PC-9 (cell line): ENCODE results near the gene APOBEC2. TPM values are rescaled to one million over a fixed set of nuclear protein-coding genes. Genes with fewer than 3 reads are reported as not detected.

Experiments used
- BruUV-seq: library from RNA; stranded (reverse); fragments of 400-500 nt; replicated peaks from 2 replicates; lab custom pipeline; 2021; lab: Mats Ljungman, UMichigan
- CTCF ChIA-PET: fragments of 300-600 bp; sonication (Branson Sonifier 250); formaldehyde crosslinking; loops from one replicate; lab custom pipeline; 2022; ENCODE audit warnings: antibody characterized with exemption; lab: Charles Lee
- POLR2A ChIA-PET: fragments of 300-600 bp; sonication (Branson Sonifier 250); formaldehyde crosslinking; loops from one replicate; lab custom pipeline; 2022; ENCODE audit warnings: antibody characterized with exemption; ENCODE audit not compliant: unreplicated experiment; lab: Charles Lee
- DNase-seq, 2 experiments: peaks; one replicate each; pipeline versions ENCODE4 v3.0.0 to v3.0.0-alpha.2; 2015 to 2022; ENCODE audit warnings: mixed read lengths in 1 of 2
- H2AFZ ChIP-seq: fragments of 200-600 bp; sonication (generic); 2 replicates; pipeline ENCODE4 v1.8.1; 2017; ENCODE audit warnings: antibody characterized with exemption
- H3F3A ChIP-seq: fragments of 200-600 bp; sonication (generic); 2 replicates; pipeline ENCODE4 v1.8.1; 2017; ENCODE audit warnings: antibody characterized with exemption, mild to moderate bottlenecking, low read depth; ENCODE audit not compliant: insufficient read depth
- H3K27ac ChIP-seq: fragments of 200-600 bp; sonication (generic); 2 replicates; pipeline ENCODE4 v1.6.1; 2016; ENCODE audit warnings: mixed run types
- H3K27me3 ChIP-seq: fragments of 200-600 bp; sonication (generic); 2 replicates; pipeline ENCODE4 v1.6.1; 2016; ENCODE audit warnings: low read depth, mixed run types; ENCODE audit not compliant: insufficient read depth
- H3K36me3 ChIP-seq: fragments of 200-600 bp; sonication (generic); 2 replicates; pipeline ENCODE4 v1.6.1; 2016; ENCODE audit warnings: low read depth, mixed run types
- H3K4me1 ChIP-seq: fragments of 200-600 bp; sonication (generic); replicated peaks from 2 replicates; pipeline ENCODE4 v1.6.1; 2016; ENCODE audit warnings: mixed run types; ENCODE audit not compliant: insufficient read depth
- H3K4me2 ChIP-seq: fragments of 200-600 bp; sonication (generic); 2 replicates; pipeline ENCODE4 v1.6.1; 2017; ENCODE audit warnings: mixed run types
- H3K4me3 ChIP-seq: fragments of 200-600 bp; sonication (generic); 2 replicates; pipeline ENCODE4 v1.6.1; 2016; ENCODE audit warnings: mixed run types
- H3K79me2 ChIP-seq: fragments of 200-600 bp; sonication (generic); 2 replicates; pipeline ENCODE4 v1.6.1; 2017; ENCODE audit warnings: low read depth, mixed run types
- H3K9me2 ChIP-seq: fragments of 200-600 bp; sonication (generic); 2 replicates; pipeline ENCODE4 v1.8.1; 2017; ENCODE audit warnings: mild to moderate bottlenecking; ENCODE audit not compliant: insufficient read depth
- H3K9me3 ChIP-seq: fragments of 200-600 bp; sonication (generic); 2 replicates; pipeline ENCODE4 v1.8.1; 2016; ENCODE audit warnings: low read depth; ENCODE audit not compliant: insufficient read depth
- H4K20me1 ChIP-seq: fragments of 200-600 bp; sonication (generic); 2 replicates; pipeline ENCODE4 v1.8.1; 2017; ENCODE audit not compliant: insufficient read depth
- CTCF ChIP-seq: fragments of 200-600 bp; sonication (generic); conservative IDR thresholded peaks from 2 replicates; pipeline ENCODE4 v1.6.1; 2017; ENCODE audit warnings: mixed run types, antibody characterized with exemption, mild to moderate bottlenecking, moderate library complexity
- EZH2 ChIP-seq: fragments of 200-600 bp; sonication (generic); IDR thresholded peaks from 2 replicates; pipeline ENCODE4 v1.8.0; 2017; ENCODE audit warnings: antibody characterized with exemption, low read depth
- intact Hi-C: fragments of 100-400 bp; cut with micrococcal nuclease; formaldehyde crosslinking; loops from one replicate; pipeline ENCODE4 v1.10.0; 2022; ENCODE audit not compliant: unreplicated experiment
- total RNA-seq: library from RNA; stranded (reverse); gene quantifications from 2 replicates; pipeline ENCODE4 v1.2.3, GENCODE V29; 2021

Gene APOBEC2
- total RNA-seq, 1 experiment from 2014 or later = not detected

GRCh38 chr6:41085182-41085581 lies 32.2 kb downstream of the APOBEC2 start:
- POLR2A ChIA-PET = no interaction called here
- Histone ChIP-seq H4K20me1 (peaks cover 45% of the 10 kb centered on the region), H3K4me2 (no peak overlapping the region), H3K79me2 (peaks cover 10% of the 10 kb centered on the region; the same call in 1 of the 2 replicates), H3K27ac (no peak overlapping the region), H3K4me3 (no peak overlapping the region), H3F3A (peaks cover 30% of the 10 kb centered on the region), H3K9me2 (no peaks in the 10 kb centered on the region), H3K9me3 (no peaks in the 10 kb centered on the region), H3K4me1 (no peaks in the 10 kb centered on the region), H3K36me3 (peaks cover 50% of the 10 kb centered on the region), H3K27me3 (no peaks in the 10 kb centered on the region), H2AFZ (no peak overlapping the region)
- intact Hi-C loops = no loop called here
- TF ChIP-seq EZH2 = no peak
- no peak for TF ChIP-seq CTCF
- CTCF ChIA-PET = no interaction called here
- DNase-seq = no peak
- no TSS peak for BruUV-seq

GRCh38 chr6:41088451-41088850 lies 35.4 kb downstream of the APOBEC2 start:
- CTCF ChIA-PET = interaction anchor here (0.6 kb wide), 1 partner anchor 215 kb away, joined by 12 read pairs; no protein-coding TSS in a partner anchor
- no peak for DNase-seq

GRCh38 chr6:41090841-41091761 lies 38.1 kb downstream of the APOBEC2 start:
- Histone ChIP-seq H3F3A (peaks cover 15% of the 10 kb centered on the region), H3K4me3 (no peak overlapping the region), H3K79me2 (no peaks in the 10 kb centered on the region), H4K20me1 (peaks cover 20% of the 10 kb centered on the region), H3K4me1 (no peaks in the 10 kb centered on the region), H3K36me3 (peaks cover 60% of the 10 kb centered on the region), H3K4me2 (no peak overlapping the region), H2AFZ (no peak overlapping the region), H3K27me3 (no peaks in the 10 kb centered on the region), H3K27ac (no peak overlapping the region), H3K9me2 (no peaks in the 10 kb centered on the region), H3K9me3 (no peaks in the 10 kb centered on the region)
- ChIA-PET CTCF (no interaction called here), POLR2A (no interaction called here)
- no peak for DNase-seq
- TF ChIP-seq CTCF (no peak), EZH2 (no peak)
- intact Hi-C loops = no loop called here
- BruUV-seq = no TSS peak

More at GRCh38 chr6:41088451-41088850, 35.4 kb downstream of the APOBEC2 start:
- H4K20me1 ChIP-seq = peaks cover 26% of the 10 kb centered on the region
- H2AFZ ChIP-seq = no peak overlapping the region
- no peak overlapping the region for H3K27ac ChIP-seq
- H3K27me3 ChIP-seq = no peaks in the 10 kb centered on the region
- intact Hi-C loops = no loop called here
- H3K4me2 ChIP-seq = no peak overlapping the region
- no peaks in the 10 kb centered on the region for H3K9me3 ChIP-seq
- no peaks in the 10 kb centered on the region for H3K9me2 ChIP-seq
- H3K36me3 ChIP-seq = peaks cover 55% of the 10 kb centered on the region
- H3F3A ChIP-seq = peaks cover 27% of the 10 kb centered on the region
- POLR2A ChIA-PET = no interaction called here
- no peaks in the 10 kb centered on the region for H3K4me1 ChIP-seq
- TF ChIP-seq EZH2 (no peak), CTCF (no peak)
- no peak overlapping the region for H3K4me3 ChIP-seq
- H3K79me2 ChIP-seq = no peaks in the 10 kb centered on the region
- no TSS peak for BruUV-seq
